Measurements from ENCODE around the gene TMEM140.
"Not testable (repeated sequence)": the region's sequence is repeated elsewhere in the genome, so short reads cannot be mapped to it uniquely, and the experiment has no call there.

Gene TMEM140

GRCh38 chr7:135158874-135159273 is 11.0 kb downstream of the TMEM140 start:
- no peak for DNase-seq (ENCODE audit: low read depth)

DNA sequence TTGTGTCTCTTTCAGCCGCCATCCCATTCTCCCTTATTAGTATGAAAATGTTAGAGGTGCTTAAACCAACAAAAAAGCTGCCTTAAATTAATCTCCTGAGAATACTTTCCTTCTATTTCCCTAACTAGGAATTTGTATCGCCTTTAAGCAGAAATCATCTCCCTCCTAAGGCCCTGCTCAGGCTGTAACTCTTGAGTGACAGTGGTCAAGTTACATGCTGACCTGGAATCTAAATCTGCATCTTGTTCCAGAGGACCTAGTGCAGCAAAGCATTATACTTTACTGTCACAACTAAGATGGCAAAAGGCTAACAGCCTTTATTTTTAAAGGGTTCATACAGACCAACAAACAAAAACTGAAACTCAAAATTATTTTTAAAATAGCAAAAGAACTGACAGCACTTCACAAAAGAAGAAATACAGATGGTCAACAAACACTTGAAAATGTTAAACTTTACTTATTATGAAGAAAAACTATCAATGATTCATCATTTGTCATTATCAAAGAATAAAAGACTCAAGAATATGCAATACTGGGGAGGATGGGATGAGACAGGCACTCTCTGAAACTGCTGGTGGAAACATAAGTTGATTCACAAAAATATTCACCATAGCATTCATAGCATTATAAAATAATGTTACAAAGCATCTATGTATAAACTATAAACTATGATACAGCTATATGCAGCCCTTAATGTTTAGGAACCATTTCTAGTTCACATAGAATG is 11.7 kb downstream of the TMEM140 start:
- no peak for DNase-seq (ENCODE audit: low read depth)

DNA sequence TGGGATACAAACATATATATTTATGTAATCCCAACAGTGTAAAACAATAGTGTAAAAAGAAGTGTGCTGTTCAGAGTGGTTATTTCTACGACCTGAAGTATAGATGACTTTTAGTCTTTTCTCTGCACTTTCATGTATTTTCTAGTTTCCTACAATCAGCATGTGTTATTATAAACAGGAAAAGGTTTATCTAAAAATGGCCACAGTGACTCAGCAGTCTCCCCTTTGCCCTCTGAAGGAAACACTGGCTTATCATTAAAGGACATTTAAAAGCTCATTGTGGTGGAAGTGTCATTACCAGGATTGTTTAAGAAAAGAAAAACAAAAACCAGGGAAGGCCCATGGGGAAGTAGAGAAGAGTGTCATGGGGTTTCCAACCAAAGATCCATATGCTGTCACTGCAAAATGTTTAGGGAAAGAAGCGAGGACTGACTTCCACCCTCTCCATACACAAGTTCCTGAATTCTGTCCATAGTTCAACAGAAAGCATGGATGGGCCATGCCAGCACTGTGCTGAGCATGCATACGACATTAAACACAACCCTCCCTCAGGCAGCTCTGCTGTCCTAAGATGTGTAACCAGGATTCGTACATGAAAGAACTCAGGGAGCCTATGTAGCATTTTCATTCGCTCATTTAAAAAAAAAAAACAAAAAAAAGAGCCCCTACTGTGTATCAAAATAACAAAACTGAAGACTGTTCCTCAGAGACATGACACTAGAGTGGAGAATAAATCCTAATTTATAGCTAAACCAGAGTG is 12.4 kb downstream of the TMEM140 start:
- no peak for DNase-seq (ENCODE audit: low read depth)

DNA sequence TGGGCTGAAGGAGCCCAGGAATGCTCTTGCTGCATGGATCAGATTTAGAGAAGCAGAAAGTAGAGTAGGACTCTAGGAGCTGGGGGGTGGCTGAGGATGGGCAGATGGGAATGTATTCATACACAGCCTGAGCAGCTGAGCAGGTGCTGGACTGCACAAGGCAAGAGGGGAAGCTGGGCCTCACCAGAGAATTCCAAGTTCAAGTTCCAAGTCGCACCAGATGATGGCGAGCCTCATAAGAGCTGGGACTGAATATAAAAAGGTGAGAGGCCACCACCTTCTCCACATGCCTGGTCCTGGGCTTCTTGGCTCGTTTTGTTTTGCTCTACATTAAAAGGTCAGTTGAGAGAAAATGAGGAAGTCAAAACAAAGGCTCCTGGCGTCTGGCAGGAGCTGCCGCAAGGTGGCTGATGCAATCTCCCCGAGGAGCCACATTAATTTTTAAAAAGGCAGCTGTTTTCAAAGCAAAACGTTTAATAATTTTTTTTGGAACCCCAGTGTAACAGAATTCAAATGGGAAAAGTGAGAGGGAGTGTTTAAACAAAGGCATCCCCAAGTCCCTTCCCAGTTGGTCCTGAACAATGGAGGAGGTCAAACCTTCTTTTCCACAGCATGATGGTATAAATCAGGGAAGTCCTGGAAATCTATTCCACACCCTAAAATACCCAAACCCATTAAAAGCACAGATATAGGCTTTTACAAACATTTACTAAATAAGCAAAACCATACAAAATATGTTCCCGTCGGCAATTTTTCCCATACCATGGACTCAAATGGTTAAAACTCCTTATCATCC is 13.2 kb downstream of the TMEM140 start:
- DNase-seq (ENCODE audit: low read depth) = no peak

DNA sequence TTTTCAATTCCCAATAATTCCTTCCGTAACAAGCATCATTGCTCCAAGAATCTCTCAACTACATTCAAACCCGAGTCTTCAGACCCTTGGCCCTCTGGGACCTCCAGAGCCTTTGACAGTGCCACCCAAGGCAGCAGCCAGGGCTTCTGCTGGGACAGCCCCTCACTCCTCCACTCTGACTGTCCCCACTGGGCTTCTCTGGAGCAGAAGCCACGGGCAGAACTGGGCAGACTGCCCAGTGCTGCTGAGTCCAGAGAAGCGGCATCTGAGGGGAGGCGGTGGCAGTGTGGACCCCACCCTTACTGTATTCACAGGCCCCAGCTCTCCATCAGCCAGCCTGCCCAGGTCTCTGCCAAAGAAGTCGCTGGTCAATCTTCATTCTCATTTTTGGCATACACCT is 13.8 kb downstream of the TMEM140 start:
- DNase-seq (ENCODE audit: low read depth) = no peak

DNA sequence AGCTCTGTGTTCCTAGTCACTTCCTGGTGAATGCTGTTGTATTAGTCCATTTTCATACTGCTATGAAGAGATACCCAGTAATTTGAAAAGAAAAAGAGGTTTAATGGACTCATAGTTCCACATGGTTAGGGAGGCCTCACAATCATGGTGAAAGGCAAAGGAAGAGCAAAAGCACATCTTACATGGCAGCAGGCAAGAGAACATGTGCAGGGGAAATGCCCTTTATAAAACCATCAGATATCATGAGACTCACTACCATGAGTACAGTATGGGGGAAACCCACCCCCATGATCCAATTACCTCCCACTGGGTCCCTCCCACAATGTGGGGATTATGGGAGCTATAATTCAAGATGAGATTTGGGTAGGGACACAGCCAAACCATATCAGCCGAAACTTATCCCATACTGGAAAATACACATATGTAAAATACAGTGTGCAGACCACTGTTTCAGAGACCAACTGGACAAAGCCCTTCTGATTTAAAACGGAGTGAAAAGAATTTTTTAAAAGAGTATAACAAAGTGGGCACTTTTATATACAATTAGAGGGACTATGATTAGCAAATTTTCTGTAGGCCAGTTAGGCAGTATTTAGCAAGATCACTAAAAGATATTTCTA is 14.6 kb downstream of the TMEM140 start:
- no peak for DNase-seq (ENCODE audit: low read depth)

- DNase-seq (ENCODE audit: low read depth) = no peak
These were observed 16.6 kb downstream of the TMEM140 start for GRCh38 chr7:135164357-135165061.

GRCh38 chr7:135165862-135166261 is 18.0 kb downstream of the TMEM140 start:
- no peak for DNase-seq (ENCODE audit: low read depth)

DNA sequence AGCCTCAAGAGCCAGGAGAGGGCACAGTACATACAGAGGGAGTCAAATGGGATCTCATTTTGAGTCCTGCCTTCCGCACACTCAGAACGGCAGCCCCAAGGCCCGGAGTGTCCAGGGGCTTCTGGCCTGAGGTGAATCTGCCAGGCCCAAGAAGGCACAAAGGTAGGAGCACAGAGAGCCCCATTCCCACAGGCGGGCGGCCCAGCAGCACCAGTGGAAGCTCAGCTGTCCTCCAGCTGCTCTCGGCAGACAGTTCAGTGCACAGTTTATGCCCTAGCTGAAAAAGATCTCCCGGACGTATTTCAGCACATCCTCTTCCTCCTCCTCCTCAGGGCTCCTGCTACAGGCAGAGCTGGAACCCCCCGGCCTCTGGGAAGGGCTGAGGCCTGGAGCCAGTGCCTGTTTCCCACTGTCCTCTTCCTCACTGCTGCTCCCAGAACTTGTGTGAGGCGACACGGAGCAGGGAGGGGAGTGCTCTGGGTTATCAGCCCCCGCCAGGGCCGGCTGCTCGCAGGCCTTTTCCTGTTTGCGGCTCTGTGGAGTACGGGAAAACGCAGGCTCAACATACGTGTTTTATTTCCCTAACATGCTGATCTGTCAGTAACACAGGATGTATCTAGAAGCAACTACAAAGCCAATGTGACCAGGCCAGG is 18.6 kb downstream of the TMEM140 start:
- no peak for DNase-seq (ENCODE audit: low read depth)

- no peak for DNase-seq (ENCODE audit: low read depth)
These were observed 19.6 kb downstream of the TMEM140 start for GRCh38 chr7:135167365-135167917.

- DNase-seq (ENCODE audit: low read depth) = no peak
These were observed 20.1 kb downstream of the TMEM140 start for GRCh38 chr7:135168001-135168400.

GRCh38 chr7:135168489-135169140 is 20.7 kb downstream of the TMEM140 start:
- no peak for DNase-seq (ENCODE audit: low read depth)

GRCh38 chr7:135169141-135169963 is 21.5 kb downstream of the TMEM140 start:
- peak; percentile 37 for DNase-seq (ENCODE audit: low read depth)

DNA sequence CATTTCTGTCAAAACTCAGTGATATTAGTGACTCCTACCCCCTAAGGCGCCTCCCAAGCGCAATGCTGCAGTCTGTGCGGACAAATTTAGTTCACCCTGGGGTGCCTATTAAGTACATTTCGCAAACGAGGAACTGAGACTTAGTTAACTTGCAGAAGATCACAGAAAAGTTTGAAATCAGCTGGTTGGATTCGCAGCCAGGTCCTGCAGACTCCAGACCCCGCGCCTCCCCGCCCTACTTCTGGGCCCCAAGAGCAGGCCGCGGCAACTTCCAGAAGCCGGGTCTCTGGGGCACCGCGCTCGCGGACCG is 22.0 kb downstream of the TMEM140 start:
- DNase-seq (ENCODE audit: low read depth) = no peak

DNA sequence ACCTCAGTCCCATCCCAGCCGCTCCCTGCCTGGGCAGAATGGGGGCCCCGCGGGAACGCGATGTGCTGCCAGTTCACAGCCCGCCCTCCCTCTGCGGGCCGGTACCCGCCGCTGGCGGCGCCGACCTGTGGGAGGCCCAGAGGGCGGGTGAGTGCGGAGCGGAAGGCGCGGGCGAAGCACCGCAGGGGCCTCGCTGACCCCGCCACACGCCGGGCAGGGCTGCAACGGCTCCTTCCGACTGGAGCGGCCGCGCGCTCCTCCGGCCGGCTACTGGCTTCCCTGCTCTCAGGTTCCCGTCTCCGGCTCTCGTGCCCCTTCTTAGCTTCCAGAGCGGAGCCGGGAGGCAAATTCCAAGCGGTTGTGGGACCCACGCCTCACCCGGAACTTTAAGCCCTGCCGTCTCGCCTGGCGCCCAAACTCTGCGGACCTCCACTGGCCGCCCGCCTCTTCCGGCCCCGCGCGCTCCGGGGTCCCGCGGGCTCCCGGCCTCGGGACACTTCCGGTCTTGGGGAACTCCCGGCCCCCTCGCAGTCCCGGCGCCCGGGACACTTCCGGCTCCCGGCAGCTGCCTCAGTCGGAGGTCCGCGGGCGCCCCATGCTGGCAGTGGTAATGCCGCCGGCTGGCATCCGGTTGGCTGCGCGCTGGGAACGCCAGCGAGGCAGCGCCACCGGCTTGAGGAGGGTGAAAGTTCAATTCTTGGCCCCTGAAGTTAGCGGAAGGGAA is 22.6 kb downstream of the TMEM140 start, which contains the start of gene CYREN:
Gene CYREN, minus strand, starts transcription at position 434 of the 724 bp plus-strand sequence. CDS start 1,785 bp downstream, outside the sequence.
- peak; percentile 52 for DNase-seq (ENCODE audit: low read depth)

DNA sequence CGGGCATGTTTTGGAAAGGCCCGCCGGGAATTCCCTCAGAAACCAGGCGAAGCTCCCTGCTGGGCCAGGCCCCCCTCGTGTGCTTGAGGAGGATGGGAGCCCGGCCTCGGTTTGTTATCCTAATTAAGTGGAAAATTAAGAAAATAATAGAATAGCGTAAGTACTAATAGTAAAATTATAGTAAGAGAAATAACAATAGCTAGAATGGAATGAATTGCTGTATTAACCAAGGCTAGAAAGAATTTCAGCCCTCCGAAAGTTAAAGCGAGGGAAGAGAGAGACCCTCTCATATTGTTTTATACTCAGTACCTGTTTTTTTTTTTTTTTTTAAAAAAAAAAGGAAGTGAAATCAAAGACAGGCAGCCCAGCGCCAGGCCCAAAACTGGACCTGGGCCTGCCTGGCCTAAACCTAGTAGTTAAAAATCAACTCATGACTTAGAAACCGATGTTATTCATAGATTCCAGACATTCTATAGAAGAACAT is 23.2 kb downstream of the TMEM140 start:
- DNase-seq (ENCODE audit: low read depth) = not testable (repeated sequence)

- not testable (repeated sequence) for DNase-seq (ENCODE audit: low read depth)
These were observed 23.9 kb downstream of the TMEM140 start for GRCh38 chr7:135171581-135172291.

GRCh38 chr7:135173916-135174315 is 26.0 kb downstream of the TMEM140 start:
- DNase-seq (ENCODE audit: low read depth) = not testable (repeated sequence)

All from HS-5 (cell line).